Measurements from ENCODE around the gene DLGAP1.

DLGAP1 gene

DNA sequence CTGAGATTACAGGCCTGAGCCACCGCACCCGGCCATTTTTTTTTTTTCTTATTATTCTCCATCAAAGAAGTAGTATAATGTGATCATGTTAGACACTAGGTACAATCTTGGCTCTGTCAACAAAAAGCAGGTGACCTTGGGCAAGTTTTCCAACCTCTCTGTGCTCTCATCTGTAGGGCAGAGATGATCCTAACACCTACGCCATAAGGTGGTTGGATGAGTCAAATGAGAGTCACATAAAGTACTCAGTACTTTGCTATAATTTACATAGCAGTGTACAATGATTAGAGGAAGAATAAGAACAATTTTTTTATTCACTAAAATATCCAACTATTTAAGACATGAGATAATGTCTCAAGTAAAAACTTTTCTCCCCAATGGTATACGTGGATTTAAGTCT, 876.5 kb downstream of the DLGAP1 start:
- no peak for DNase-seq (ENCODE audit: low read depth in 2 of 3, low spot score in 2 of 3)

DNA sequence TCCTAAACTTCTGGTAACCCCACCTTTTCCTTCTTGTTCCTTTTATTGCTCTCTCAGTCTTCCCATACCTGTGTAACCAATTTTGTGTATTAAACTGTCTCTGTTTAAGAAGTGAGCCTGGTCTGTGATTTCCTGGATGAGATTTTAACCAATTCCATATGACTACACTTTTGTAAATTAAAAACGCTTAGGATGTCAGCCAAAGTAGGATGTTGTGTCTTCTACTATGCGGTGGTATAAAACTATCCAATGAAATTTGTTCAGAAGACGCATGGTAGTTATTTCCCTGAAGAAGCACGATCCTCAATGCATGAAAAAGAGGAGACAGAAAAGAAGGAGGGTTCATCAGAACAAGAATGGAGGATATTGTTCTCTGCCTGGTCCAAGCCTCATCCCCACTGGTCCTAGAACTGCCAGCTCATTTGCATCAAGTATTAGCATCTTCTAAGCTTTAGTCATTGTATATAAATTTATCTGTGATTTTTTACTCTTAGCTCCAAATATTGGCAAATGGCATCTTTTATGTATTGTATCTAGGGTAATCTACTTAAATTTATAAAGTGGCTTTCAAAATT, 877.7 kb downstream of the DLGAP1 start:
- no peak for DNase-seq (ENCODE audit: low read depth in 2 of 3, low spot score in 2 of 3)

DNA sequence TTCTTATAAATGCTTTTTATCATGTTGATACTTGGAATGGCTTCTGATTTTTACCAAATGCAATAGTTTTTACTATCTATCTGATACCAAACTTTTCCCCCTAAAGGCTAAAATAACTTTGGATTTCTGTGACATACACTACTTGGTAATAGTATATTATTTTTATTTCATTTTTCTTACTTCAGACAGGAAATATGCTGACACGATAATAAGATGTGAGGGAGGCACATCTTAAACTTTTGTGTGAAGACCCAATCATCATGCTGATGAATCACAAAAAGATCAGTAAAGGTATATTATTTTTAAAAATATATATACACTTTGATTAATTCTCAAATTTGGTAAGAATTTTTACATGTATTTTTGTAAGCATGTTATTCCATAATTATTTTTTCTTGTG, 882.3 kb downstream of the DLGAP1 start:
- DNase-seq (ENCODE audit: low read depth in 2 of 3, low spot score in 2 of 3), result no peak

DNA sequence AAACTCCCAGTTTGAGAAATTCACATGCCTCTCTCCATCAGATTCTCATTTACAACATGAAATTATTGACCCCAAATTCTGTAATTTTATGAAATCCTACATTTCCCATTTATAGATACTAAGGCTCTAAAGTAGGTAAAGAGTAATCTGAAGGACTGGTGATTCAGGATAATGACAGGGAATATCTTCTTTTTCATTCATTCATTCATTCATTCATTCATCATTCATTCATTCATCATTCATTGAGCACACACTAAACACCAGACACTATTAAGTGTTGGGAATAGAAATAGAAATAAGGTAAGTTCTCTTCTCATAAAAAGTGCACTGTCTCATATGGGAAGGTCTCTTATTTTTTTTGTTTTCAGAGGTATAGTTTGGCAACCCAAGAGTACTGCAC, 888.3 kb downstream of the DLGAP1 start:
- DNase-seq (ENCODE audit: low read depth in 2 of 3, low spot score in 2 of 3), result no peak

DNA sequence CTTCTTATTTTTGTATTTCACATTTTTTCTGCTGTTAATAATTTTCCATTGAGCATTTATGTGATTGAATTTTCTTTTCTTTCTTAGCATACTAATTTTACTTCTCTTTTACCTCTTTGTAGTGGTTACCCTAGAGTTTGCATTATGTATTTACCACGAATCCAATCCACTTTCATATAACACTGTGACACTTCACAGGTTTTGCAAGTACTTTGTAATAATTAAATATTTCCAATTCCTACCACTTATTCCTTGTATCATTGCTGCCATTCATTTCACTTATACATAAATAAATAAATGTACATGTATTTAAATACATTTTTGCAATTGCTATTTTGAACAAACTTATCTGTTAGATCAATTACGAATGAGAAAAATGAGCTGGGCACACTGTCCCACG, 894.4 kb downstream of the DLGAP1 start:
- DNase-seq (ENCODE audit: low read depth in 2 of 3, low spot score in 2 of 3), result no peak

DNA sequence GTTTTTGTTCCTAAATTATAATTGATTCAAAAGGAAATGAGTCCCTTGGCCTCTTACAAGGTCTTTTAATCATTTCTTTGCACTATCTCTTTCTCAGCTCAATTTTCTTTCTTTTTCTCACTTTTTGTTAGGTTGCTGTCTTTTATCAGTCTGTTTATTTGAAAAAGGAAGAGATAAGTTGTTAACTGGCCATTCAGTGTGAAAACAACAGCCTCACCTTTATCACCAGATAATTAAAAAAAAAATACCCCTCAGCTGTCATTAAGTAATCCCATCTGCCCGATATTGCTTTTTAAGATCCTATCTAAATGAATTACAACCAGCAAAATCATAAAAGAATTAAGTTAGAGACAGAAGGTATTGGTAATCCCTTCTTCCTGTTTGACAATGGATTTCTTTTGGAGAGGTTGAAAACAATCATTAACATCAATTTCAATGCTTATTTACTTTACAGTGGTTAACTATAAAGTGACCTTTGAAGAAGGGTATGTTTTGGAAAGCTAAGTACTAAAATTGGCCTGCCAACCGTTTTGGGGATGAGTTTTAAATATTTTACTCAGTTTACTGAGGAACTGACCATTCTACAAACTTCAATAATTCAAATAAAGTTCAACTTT, 900.2 kb downstream of the DLGAP1 start:
- DNase-seq (ENCODE audit: low read depth in 2 of 3, low spot score in 2 of 3), result no peak

DNA sequence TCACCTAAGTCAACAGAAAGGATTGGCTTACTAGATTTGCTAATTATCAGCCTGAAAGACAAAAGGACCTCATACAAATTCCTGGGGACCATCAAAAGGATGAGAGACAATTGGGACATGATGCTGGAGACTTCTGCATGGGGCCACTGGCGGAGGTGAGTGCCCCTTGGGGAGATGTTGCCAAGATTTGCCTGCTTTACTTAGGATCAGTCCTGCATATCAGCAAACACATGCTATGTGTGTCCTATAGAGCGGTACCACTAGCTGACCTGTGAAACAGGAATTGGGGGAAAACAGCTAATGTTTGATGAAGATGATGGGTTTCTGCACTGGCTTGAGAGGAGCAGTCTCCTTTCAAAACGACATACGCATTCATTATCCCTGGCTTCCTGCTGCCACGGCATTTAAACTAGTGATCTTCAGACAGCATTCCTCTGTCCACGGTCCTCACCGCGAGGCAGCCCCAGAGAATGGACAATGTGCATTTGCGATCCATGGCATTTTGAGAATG, 901.0 kb downstream of the DLGAP1 start:
- DNase-seq (ENCODE audit: low read depth in 2 of 3, low spot score in 2 of 3), result no peak

DNA sequence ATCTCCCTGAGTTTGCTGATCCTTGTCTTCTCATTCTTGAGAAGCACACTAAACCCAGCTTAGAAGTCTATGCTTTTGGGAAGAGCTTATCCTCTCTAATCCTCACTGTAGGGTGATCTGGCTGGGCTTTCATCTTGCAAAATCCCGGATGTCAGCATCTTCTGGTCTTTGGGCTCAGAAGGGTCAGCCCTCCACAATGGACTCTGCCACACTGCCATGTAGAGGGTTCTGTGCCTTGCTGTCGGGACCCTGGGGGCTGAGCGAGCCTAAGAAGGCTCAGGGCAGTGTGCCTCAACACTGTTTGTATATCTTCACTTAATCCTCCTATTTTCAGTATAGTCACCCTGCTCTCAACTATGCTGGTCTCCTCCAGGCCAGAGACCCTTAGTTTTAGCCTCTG, 902.8 kb downstream of the DLGAP1 start:
- no peak for DNase-seq (ENCODE audit: low read depth in 2 of 3, low spot score in 2 of 3)

DNA sequence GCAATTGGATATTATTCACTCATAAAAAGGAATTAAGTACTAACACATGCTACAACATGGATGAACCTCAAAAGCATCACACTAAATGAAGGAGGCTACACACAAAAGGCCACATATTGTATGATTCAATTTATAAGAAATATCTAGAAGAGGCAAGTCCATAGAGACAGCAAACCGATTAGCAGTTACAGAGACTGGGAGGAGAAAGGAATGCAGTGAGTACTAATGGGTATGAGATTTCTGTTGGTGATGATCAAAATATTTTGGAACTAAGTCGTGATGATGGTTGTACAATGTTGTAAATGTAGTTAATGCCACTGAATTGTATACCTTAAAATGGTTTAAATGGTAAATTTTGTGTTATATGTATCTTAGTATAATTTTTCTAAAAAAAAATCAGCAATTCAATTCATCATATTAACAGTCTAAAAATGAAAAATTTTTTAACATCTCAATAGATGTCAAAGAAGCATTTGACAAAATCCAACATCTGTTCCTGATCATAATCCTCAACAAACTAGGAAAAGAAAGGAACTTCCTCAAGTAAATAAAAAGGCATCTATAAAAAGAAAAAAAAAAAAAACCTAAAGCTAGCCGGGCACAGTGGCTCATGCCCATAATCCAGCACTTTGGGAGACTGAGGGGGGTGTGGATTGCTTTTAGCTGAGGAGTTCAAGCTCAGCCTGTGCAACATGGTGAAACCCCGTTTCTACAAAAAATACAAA, 907.1 kb downstream of the DLGAP1 start:
- no peak for DNase-seq (ENCODE audit: low read depth in 2 of 3, low spot score in 2 of 3)

DNA sequence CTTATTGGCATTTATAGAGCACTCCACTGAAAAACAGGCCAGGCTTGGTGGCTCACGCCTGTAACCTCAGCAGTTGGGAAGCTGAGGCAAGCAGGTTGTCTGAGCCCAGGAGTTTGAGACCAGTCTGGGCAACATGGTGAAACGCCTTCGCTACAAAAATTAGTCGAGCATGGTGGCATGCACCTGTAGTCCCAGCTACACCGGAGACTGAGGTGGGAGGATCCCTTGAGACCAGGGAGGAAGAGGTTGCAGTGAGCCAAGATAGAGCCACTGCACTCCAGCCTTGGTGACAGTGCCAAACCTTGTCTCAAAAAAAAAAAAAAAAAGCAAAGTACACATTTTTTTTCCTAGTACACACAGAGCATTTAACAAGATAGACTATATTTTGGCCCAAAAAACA, 909.0 kb downstream of the DLGAP1 start:
- DNase-seq (ENCODE audit: low read depth in 2 of 3, low spot score in 2 of 3), result no peak

DNA sequence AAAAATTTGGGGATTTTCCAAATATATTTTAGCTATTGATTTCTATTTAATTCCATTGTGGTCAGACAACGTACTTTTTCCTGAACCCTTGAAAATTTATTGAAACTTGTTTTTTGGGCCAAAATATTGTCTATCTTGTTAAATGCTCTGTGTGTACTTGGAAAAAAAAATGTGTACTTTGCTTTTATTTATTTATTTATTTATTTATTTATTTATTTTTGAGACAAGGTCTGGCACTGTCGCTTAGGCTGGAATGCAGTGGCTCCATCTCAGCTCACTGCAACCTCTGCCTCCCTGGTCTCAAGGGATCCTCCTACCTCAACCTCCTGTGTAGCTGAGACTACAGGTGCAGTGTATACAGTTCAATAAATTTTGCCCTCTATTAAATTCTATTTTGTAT, 910.6 kb downstream of the DLGAP1 start:
- no peak for DNase-seq (ENCODE audit: low read depth in 2 of 3, low spot score in 2 of 3)

DNA sequence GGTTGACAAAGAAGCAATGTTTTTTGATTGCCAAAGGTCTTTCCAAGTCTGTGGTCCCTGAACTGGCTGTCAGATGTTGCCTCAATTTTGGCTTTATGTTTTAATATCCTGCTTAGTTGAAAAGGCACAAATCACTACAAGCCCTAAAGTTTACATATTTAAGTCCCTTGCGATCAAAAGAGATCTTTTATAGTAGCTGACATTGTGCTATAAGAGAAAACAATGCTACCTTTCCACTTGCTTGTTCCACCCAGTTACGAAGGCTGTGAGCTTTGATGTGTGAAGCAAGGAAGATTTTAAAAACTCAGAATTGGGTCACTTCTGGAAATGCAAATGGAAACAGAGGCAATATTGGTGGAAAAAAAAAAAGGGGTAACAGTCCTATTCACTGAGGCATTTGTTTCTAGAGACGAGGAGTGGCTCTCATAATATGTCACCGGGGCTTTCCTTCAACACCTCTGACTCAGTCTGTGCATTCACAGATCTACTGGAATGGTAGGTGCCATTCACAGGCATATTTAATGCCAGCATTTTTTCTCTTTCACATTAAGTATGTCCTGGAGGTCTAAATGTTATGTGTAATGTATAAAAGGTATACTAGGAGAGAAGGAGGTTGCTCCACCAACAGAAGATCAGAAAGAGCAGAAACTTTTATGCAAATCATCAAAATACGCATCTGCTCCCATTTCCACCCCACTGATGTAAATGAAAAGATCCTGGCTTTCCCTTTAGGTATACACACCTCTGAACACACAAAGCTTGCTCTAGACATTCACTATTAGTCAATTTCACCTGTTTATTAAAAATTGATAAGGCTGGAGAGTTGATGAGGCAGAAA, 913.3 kb downstream of the DLGAP1 start:
- no peak for DNase-seq (ENCODE audit: low read depth in 2 of 3, low spot score in 2 of 3)

DNA sequence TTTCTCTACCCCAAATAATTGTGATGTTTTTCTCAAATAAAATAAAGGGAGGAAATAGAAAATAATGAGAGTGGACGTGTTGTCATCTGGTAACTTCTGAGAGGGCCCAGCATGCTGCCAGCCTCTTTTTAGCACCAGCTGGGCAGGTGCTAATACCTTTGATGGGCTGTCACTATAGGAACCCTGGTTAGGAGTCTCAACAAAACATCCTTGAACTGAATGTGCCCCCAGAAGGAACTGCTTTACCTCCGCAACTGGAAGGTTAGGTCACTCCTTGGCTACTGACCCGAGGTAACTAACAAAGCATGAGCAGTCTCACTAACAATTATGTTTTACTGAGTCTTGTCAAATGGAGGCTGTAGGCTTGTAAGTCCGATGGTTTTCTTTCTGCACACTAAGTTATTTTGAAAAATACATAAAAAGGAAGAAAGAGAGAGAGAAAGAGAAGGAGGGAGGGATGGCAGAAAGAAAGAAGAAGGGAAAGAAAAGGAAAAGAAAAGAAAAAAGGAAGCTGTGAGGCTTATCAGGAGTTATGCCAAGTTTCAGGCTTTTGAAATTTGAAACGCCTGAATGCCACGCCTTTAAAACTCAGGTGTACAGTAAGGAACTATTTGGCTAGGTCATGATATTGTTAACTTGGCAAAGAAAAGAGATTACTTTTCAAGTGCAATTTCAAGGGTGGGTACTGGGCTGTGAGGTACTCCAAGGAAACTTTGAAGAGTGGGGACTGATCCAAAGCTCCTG, 914.1 kb downstream of the DLGAP1 start:
- DNase-seq (ENCODE audit: low read depth in 2 of 3, low spot score in 2 of 3), result no peak

DNA sequence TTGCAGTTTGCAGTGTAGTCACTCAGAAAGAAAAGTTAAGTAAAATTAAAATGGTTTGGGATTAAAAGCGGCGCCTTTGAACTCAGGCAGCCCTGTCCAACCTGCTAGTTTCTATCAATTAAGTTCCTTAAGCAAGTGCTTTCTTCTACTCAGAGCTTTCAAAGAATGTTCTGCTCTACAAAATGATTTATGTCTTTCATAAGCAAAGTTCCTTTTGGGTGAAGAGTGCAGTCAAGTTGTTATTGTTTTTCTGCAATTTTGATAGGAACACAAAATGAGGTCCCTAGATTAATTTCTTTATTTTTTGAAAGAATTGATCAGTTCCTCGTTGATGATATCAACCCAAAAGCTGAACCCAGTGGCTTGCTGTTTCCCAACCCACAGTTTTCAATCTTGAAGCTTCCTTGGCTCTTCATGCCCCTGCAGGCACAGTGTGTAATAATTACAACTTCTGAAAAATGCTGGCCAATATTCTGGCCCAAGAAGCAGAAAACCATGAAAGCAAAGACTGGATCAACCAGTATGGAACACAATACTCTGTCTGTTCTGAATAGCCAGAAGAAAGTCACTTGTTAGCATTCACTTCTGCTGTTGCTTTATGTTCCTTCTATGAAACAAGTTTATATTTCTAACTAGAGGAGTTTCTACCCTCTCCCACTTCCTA, 916.0 kb downstream of the DLGAP1 start:
- no peak for DNase-seq (ENCODE audit: low read depth in 2 of 3, low spot score in 2 of 3)

DNA sequence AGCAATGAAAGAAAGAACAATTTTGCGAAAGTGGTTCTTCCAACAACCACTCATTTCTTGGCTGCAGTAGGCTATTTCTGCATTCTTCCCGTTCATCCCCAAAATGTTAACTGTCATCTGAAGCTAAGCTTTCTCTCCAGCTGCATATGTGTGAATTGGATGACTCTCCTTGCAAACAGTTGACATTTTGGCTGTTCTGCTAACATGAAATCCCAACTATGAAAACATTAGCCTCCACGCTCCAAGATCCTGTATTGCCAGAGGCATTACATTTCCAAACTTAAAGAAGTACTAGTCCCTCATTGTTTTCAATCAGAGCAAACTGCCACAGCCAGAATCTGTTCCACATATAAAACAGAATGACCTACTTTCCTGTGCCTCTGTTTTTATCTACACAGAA, 916.7 kb downstream of the DLGAP1 start:
- no peak for DNase-seq (ENCODE audit: low read depth in 2 of 3, low spot score in 2 of 3)

DNA sequence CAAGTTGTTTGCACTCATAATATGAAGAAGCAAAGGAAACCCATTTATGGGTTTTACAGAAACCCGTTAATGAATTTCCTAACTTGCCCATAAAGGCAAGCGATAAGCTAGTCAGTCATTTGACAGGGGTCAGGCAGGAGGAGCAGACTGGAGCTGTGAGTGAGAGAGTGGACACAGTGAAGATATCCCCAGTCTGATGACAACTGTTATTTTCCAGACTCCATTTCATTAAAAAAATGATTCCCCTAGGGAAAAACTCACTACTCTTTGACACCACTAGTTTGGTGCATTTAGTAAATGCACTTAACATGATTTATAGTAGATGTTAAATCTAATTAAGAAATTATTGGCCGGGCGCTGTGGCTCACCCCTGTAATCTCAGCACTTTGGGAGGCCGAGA, 924.3 kb downstream of the DLGAP1 start:
- DNase-seq (ENCODE audit: low read depth in 2 of 3, low spot score in 2 of 3), result no peak

DNA sequence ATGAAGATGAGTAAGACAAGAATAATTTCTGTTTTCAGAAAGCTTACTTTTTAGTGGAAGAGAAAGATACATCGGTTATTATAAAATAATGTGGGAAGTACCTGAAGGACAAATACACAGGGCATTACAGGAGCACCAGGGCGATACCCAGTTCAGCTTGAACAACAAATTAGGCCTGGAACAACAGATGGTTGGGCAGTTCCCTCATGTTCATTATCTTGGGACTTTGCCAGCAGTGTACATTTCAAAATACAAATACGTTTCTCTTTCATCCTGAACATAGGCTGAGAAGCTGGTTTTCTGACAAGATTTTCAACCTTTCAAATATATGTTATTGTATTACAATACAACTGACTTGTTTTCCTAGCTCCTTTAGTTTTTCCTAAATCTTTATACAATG, 925.5 kb downstream of the DLGAP1 start:
- no peak for DNase-seq (ENCODE audit: low read depth in 2 of 3, low spot score in 2 of 3)

DNA sequence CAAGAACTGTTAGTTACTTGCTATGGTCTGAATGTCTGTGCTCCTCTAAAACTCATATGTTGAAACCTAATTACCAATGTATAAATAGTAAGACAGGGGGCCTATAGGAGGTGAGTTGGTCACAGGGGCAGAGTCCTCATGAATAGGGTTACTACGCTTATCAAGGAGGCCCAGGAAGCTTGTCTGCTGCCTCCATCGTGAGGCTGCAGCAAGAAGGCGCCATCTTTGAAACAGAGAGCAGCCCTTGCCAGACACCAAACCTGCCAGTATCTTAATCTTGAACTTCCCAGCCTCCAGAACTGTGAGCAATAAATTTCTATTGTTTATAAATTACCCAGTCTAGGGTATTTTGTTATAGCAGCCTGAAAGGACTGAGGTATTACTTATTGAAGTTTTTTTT, 926.0 kb downstream of the DLGAP1 start:
- no peak for DNase-seq (ENCODE audit: low read depth in 2 of 3, low spot score in 2 of 3)

DNA sequence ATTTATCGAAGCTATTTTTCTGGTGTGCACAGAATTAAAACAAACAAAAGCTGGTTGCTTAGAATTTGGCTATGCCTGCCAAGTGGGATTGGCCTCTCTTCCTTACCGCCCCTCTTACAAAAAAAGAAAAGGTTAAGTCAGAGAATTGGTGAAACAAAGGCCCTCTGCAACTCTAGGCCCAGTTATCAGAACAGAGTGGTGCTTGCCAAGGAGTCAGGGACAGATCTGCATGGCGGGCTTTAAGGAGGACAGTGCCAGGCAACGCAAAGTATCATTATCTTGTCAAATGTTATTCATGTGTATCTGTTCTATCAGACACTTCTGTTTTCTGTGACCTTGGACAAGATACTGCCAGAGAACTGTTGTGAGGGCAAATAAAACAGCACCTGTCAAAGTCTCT, 926.9 kb downstream of the DLGAP1 start:
- DNase-seq (ENCODE audit: low read depth in 2 of 3, low spot score in 2 of 3), result no peak
